Tibial nerve (tissue), 4 donors: ENCODE data around the gene ZNF136. TPM values are rescaled to one million over a fixed set of nuclear protein-coding genes. Genes with fewer than 3 reads are reported as not detected.

Experiments
- DNase-seq, 2 donors: peaks; one replicate each; pipeline ENCODE4 v3.0.0-alpha.2; 2019; ENCODE audit warnings: low spot score in 2 of 2
- H3K27ac ChIP-seq, 4 donors: fragments of 200-600 bp; sonication (generic) in 3 of 4; one replicate each; pipeline ENCODE4 v1.5.1; 2017 to 2019; ENCODE audit warnings: mild to moderate bottlenecking in 1 of 4
- H3K27me3 ChIP-seq, 2 donors: fragments of 200-600 bp; sonication (generic) in 1 of 2; one replicate each; pipeline versions ENCODE4 v1.5.1 to v1.6.0; 2017 to 2019
- H3K36me3 ChIP-seq, 3 donors: fragments of 200-600 bp; sonication (generic); one replicate each; pipeline ENCODE4 v1.5.1; 2018 to 2019
- H3K4me1 ChIP-seq, 4 donors: fragments of 200-600 bp; sonication (generic) in 3 of 4; one replicate each; pipeline ENCODE4 v1.5.1; 2017 to 2019
- H3K4me3 ChIP-seq, 4 donors: fragments of 200-600 bp; sonication (generic) in 3 of 4; one replicate each; pipeline ENCODE4 v1.5.1; 2017 to 2019; ENCODE audit warnings: mild to moderate bottlenecking in 1 of 4, moderate library complexity in 1 of 4
- H3K9me3 ChIP-seq, 4 donors: fragments of 200-600 bp; sonication (generic) in 3 of 4; one replicate each; pipeline ENCODE4 v1.5.1; 2017 to 2019
- EP300 ChIP-seq, 2 donors: sonication (generic); formaldehyde crosslinking; IDR thresholded peaks; one replicate each; pipeline ENCODE4 v1.6.1; 2017; ENCODE audit warnings: antibody characterized with exemption in 2 of 2, mild to moderate bottlenecking in 1 of 2
- POLR2A ChIP-seq, 2 donors: fragments of 450-650 bp; IDR thresholded peaks; one replicate each; pipeline ENCODE4 v1.6.1; 2017; ENCODE audit warnings: antibody characterized with exemption in 2 of 2, mild to moderate bottlenecking in 2 of 2, moderate library complexity in 2 of 2
- WGBS, 2 donors: methylation state at CpG; one replicate each; pipeline ENCODE4 v1.1.5; 2018; 5-methylcytosine and 5-hydroxymethylcytosine counted together
- total RNA-seq, 4 donors: library from RNA; depleted of rRNA; stranded (reverse); fragments of >200 nt; gene quantifications; one replicate each; pipeline ENCODE4 v1.1.0, GENCODE V29; 2016
- TF ChIP-seq, protein P1 (sequence below), 5 experiments: fragments of 200-600 bp in 3 of 5; fragments of 450-650 bp in 2 of 5; sonication (generic) in 3 of 5; IDR thresholded peaks; one replicate each; pipeline ENCODE4 v1.5.1; 2016 to 2019; ENCODE audit warnings: antibody characterized with exemption in 5 of 5, mild to moderate bottlenecking in 3 of 5, moderate library complexity in 2 of 5

ZNF136 gene
- total RNA-seq, 4 donors from 2014 or later: 5.1 to 25.8 (median 13.4) TPM

DNA sequence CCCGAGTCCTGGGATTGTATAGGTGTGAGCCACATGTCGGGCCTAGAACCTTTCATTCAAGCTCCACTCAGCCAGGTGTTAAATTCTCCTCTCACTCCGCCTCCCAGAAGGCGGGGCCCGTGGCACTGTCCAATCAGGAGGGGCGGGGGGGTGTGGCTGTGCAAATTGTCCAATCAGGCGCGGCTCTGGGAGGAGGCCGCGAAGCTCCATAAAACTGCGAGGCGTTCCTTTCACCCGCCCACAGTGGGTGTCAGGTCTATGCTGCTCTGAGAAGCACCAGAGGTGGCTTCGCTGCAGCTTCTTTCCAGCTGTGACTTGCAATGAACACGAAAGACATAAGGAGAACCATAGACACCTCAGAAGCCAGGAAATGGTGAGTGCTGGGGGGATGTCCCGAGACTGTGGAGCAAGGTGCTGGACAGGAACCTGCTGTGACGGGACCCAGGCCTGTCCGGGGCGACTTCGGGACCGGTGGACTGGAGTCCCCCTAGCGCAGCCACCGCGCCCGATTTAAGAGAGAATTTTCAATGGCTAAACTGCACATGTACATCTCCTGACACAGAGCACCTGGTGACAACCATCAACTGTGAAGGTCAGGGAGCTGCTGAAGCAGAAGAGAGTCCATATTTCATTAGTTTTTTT, 3.0 kb upstream of the ZNF136 start:
- 91 to 95% methylated on average over 25 of the region's 25 CpGs for WGBS, 2 donors

DNA sequence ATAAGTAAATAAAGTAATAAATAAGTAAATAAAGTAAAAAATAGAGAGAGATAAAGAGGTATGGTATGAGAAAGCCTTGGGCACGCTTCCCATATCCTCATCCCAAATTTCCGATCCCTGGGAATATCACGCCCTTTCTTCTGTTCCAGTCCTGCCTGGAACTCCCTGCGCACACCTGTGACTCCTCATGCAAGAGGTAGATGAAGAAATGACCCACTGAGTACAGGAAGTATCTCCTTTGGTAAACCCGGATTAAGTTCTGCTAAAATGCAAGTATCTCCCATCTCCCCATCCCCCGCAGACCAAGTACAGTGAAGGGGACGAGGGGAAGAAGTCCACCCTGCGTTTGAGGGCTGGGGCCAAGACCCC, 399 bp upstream of the ZNF136 start:
- Histone ChIP-seq H3K36me3 (no peaks in the 10 kb centered on the region), H3K4me3 (peak overlapping the region; percentile 86 to 100 (median 92)), H3K27me3 (no peaks in the 10 kb centered on the region), H3K9me3 (no peaks in the 10 kb centered on the region), H3K27ac (peak overlapping the region in 3 of 4 donors; percentile 87 to 98 (median 98)), H3K4me1 (peaks cover 0 to 45% (median 11%) of the 10 kb centered on the region in 4 donors)
- no peak for TF ChIP-seq POLR2A (IDR thresholded peaks at IDR 0.05)
- TF ChIP-seq EP300 (IDR thresholded peaks at IDR 0.05): no peak
- TF ChIP-seq, protein P1, sequence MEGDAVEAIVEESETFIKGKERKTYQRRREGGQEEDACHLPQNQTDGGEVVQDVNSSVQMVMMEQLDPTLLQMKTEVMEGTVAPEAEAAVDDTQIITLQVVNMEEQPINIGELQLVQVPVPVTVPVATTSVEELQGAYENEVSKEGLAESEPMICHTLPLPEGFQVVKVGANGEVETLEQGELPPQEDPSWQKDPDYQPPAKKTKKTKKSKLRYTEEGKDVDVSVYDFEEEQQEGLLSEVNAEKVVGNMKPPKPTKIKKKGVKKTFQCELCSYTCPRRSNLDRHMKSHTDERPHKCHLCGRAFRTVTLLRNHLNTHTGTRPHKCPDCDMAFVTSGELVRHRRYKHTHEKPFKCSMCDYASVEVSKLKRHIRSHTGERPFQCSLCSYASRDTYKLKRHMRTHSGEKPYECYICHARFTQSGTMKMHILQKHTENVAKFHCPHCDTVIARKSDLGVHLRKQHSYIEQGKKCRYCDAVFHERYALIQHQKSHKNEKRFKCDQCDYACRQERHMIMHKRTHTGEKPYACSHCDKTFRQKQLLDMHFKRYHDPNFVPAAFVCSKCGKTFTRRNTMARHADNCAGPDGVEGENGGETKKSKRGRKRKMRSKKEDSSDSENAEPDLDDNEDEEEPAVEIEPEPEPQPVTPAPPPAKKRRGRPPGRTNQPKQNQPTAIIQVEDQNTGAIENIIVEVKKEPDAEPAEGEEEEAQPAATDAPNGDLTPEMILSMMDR (IDR thresholded peaks at IDR 0.05): no peak
- WGBS, 2 donors: 18% methylated on average over 8 of the region's 8 CpGs
- DNase-seq: no peak

More for the DNA sequence above, 3.0 kb upstream of the ZNF136 start:
- no peak for TF ChIP-seq POLR2A (IDR thresholded peaks at IDR 0.05)
- TF ChIP-seq, protein P1 (IDR thresholded peaks at IDR 0.05): no peak
- no peak for TF ChIP-seq EP300 (IDR thresholded peaks at IDR 0.05)
- H3K4me3 ChIP-seq: no peak overlapping the region
- no peaks in the 10 kb centered on the region for H3K9me3 ChIP-seq
- peaks cover 0 to 37% (median 11%) of the 10 kb centered on the region in 4 donors for H3K4me1 ChIP-seq
- H3K27ac ChIP-seq: no peak overlapping the region
- no peak for DNase-seq
- no peaks in the 10 kb centered on the region for H3K36me3 ChIP-seq
- H3K27me3 ChIP-seq: no peaks in the 10 kb centered on the region

GRCh38 chr19:12163826-12164225, 930 bp downstream of the ZNF136 start:
- peak overlapping the region in 3 of 4 donors; percentile 95 to 98 (median 98) for H3K27ac ChIP-seq
- H3K4me1 ChIP-seq: peaks cover 0 to 45% (median 11%) of the 10 kb centered on the region in 4 donors
- H3K27me3 ChIP-seq: no peaks in the 10 kb centered on the region
- H3K36me3 ChIP-seq: peaks cover 0 to 8% (median 0%) of the 10 kb centered on the region in 3 donors
- TF ChIP-seq, protein P1 (IDR thresholded peaks at IDR 0.05): no peak
- DNase-seq: no peak
- 8 to 15% methylated on average over 2 of the region's 2 CpGs for WGBS, 2 donors
- no peaks in the 10 kb centered on the region for H3K9me3 ChIP-seq
- H3K4me3 ChIP-seq: peak overlapping the region; percentile 86 to 100 (median 92)

DNA sequence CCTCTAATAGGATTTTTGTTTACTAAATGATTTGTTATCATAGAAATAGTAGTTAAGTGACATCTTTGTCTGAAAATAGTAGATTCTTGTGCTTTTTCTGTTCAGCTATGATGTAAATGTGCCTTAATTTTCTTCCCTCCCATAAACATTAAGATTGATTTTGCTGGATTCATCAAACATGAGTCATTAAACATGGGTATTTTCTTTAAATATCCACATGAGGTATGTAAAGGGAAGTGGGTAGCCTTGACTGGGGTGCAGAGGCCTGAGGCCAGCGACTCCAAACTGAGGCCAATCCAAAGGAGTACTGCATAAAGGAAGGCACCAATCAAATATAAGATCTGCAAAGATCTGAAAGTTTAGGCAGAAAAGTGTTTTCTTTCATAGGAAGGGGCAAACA, 3.7 kb downstream of the ZNF136 start:
- Histone ChIP-seq H3K4me1 (peaks cover 0 to 45% (median 11%) of the 10 kb centered on the region in 4 donors), H3K9me3 (no peaks in the 10 kb centered on the region), H3K27me3 (no peaks in the 10 kb centered on the region), H3K27ac (no peak overlapping the region), H3K4me3 (no peak overlapping the region), H3K36me3 (peaks cover 0 to 34% (median 0%) of the 10 kb centered on the region in 3 donors)
- WGBS, 2 donors: 70 to 84% methylated on average over 1 of the region's 1 CpG
- DNase-seq: no peak
- TF ChIP-seq POLR2A (IDR thresholded peaks at IDR 0.05): no peak
- TF ChIP-seq EP300 (IDR thresholded peaks at IDR 0.05): no peak
- TF ChIP-seq, protein P1 (IDR thresholded peaks at IDR 0.05): no peak

DNA sequence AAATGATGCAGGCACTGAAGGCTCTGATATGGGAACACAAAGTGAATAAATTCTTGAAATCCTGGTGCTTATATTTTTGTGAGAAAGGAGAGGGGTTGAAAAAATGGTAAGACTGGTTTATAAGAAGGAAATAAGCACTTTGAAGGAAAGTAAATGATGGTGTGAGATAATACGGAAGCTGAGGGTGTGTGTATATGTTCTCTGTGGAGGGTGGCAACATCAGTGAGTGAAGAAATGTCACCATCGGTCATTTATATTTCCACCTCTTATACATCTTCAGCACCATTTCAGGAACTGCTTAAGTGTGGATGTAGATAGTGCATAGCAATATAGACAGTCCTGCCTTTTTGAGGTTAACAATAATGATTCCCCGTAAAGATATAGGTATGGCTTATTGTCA, 17.5 kb downstream of the ZNF136 start:
- Histone ChIP-seq H3K9me3 (peaks cover 0 to 75% (median 21%) of the 10 kb centered on the region in 4 donors), H3K27me3 (no peaks in the 10 kb centered on the region), H3K4me1 (no peaks in the 10 kb centered on the region), H3K36me3 (peaks cover 0 to 100% (median 1%) of the 10 kb centered on the region in 3 donors), H3K4me3 (no peak overlapping the region), H3K27ac (no peak overlapping the region)
- no peak for DNase-seq
- TF ChIP-seq, protein P1 (IDR thresholded peaks at IDR 0.05): no peak
- TF ChIP-seq EP300 (IDR thresholded peaks at IDR 0.05) (no peak), POLR2A (IDR thresholded peaks at IDR 0.05) (no peak)
- WGBS, 2 donors: 93 to 99% methylated on average over 3 of the region's 3 CpGs
